K562 (cell line): ENCODE results near the gene CAB39.

Source experiments
- EP300 ChIP-seq: IDR thresholded peaks from 2 replicates; pipeline ENCODE4 v1.6.1; 2012; ENCODE audit warnings: low read length, improper control_type of control experiment
- TF ChIP-seq, protein P1 (sequence below), 3 experiments: IDR thresholded peaks in 2 of 3; conservative IDR thresholded peaks in 1 of 3; 2 replicates each; pipeline ENCODE4 v1.5.1; 2011 to 2012; ENCODE audit warnings: low read length in 3 of 3, mild to moderate bottlenecking in 3 of 3, control low read depth in 2 of 3, improper control_type of control experiment in 1 of 3, inconsistent platforms in 1 of 3, low read depth in 1 of 3, mixed read lengths in 1 of 3, moderate library complexity in 1 of 3; ENCODE audit not compliant: insufficient read depth in 2 of 3

DNA sequence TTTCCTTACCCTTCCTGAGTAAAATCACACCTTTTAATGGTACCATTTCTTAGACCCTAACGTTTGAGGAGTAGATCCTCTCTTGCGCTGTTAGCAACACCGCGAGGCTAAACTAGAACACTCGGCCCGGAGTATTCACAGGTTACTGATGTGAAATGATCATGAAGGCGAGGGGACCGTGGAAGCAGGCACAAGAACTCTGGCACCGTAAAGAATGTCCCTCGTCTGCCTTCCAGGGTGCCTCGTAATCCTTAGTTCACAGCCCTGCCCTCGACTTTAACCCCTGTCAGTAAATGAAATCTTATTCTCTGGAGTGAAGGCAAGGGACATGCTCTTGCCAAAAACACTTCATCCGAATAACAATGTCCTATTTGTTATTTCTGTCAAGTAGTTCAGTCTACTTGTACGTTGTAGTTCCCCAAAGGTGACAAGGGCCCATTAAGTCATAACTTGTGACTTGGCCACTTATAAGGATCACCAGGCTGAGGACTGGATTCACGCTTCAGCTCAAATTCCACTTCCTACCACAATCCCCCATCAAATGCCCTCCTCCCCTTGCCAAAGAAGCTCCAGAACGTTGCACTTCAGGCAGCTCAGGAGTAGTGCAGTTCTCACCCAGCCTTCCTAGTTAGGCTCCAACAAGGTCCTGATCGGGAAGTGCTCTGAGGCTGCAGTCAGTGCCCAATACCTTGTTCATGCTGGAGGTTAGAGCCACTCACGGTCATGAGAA is 108.8 kb downstream of the CAB39 start:
- TF ChIP-seq EP300: no peak
- TF ChIP-seq, protein P1, sequence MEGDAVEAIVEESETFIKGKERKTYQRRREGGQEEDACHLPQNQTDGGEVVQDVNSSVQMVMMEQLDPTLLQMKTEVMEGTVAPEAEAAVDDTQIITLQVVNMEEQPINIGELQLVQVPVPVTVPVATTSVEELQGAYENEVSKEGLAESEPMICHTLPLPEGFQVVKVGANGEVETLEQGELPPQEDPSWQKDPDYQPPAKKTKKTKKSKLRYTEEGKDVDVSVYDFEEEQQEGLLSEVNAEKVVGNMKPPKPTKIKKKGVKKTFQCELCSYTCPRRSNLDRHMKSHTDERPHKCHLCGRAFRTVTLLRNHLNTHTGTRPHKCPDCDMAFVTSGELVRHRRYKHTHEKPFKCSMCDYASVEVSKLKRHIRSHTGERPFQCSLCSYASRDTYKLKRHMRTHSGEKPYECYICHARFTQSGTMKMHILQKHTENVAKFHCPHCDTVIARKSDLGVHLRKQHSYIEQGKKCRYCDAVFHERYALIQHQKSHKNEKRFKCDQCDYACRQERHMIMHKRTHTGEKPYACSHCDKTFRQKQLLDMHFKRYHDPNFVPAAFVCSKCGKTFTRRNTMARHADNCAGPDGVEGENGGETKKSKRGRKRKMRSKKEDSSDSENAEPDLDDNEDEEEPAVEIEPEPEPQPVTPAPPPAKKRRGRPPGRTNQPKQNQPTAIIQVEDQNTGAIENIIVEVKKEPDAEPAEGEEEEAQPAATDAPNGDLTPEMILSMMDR (IDR thresholded peaks at IDR 0.05 in 2 of 3, conservative IDR thresholded peaks at IDR 0.05 in 1 of 3; ENCODE audit: insufficient read depth in 2 of 3, low read depth in 1 of 3, low read length in 3 of 3): no peak
